ENCODE measurements around the gene PMS1. TPM values are rescaled to one million over a fixed set of nuclear protein-coding genes. Genes with fewer than 3 reads are reported as not detected.
"Not testable (repeated sequence)": the region's sequence is repeated elsewhere in the genome, so short reads cannot be mapped to it uniquely, and the experiment has no call there.

PMS1 gene
- total RNA-seq, 4 donors from 2014 or later = 6.9 to 12.0 (median 8.8) TPM

- in situ Hi-C loops (cut with MboI; ENCODE audit: low sequenced_read_pairs in 4 of 4) = no loop called here
- TF ChIP-seq POLR2A (IDR thresholded peaks at IDR 0.05) (no peak), CTCF (IDR thresholded peaks at IDR 0.05 in 4 of 5, conservative IDR thresholded peaks at IDR 0.05 in 1 of 5) (no peak)
- no peak overlapping the region for H3K27ac ChIP-seq
Observed at GRCh38 chr2:189829102-189829833, 45.0 kb downstream of the PMS1 start.

GRCh38 chr2:189830510-189830909 is 46.3 kb downstream of the PMS1 start:
- Histone ChIP-seq H3K9me3 (no peaks in the 10 kb centered on the region), H3K4me3 (no peak overlapping the region), H3K36me3 (no peaks in the 10 kb centered on the region), H3K27me3 (no peaks in the 10 kb centered on the region), H3K4me1 (peaks cover 4 to 17% of the 10 kb centered on the region in 2 donors), H3K27ac (no peak overlapping the region)
- ATAC-seq (no peak), DNase-seq (no peak)
- in situ Hi-C loops (cut with MboI; ENCODE audit: low sequenced_read_pairs in 4 of 4) = no loop called here
- TF ChIP-seq CTCF (IDR thresholded peaks at IDR 0.05 in 4 of 5, conservative IDR thresholded peaks at IDR 0.05 in 1 of 5) (no peak), POLR2A (IDR thresholded peaks at IDR 0.05) (no peak)
- intact Hi-C loops (cut with DNase I; ENCODE audit: low total_unique reads) = no loop called here

More at GRCh38 chr2:189829102-189829833, 45.0 kb downstream of the PMS1 start:
- DNase-seq (no peak), ATAC-seq (no peak)
- H3K9me3 ChIP-seq = no peaks in the 10 kb centered on the region
- H3K36me3 ChIP-seq = no peaks in the 10 kb centered on the region
- peaks cover 6 to 18% of the 10 kb centered on the region in 2 donors for H3K4me1 ChIP-seq
- intact Hi-C loops (cut with DNase I; ENCODE audit: low total_unique reads) = no loop called here
- H3K4me3 ChIP-seq = no peak overlapping the region
- no peaks in the 10 kb centered on the region for H3K27me3 ChIP-seq

- peak overlapping the region in 2 of 4 donors; percentile 24 to 76 for H3K27ac ChIP-seq
- H3K27me3 ChIP-seq = no peaks in the 10 kb centered on the region
- no peak overlapping the region for H3K4me3 ChIP-seq
- DNase-seq = no peak
- no peaks in the 10 kb centered on the region for H3K9me3 ChIP-seq
- in situ Hi-C loops (cut with MboI; ENCODE audit: low sequenced_read_pairs in 4 of 4) = no loop called here
- intact Hi-C loops (cut with DNase I; ENCODE audit: low total_unique reads) = no loop called here
- H3K4me1 ChIP-seq = peaks cover 19 to 24% of the 10 kb centered on the region in 2 donors
- ATAC-seq = no peak
- TF ChIP-seq POLR2A (IDR thresholded peaks at IDR 0.05) = no peak
- no peak for TF ChIP-seq CTCF (IDR thresholded peaks at IDR 0.05 in 4 of 5, conservative IDR thresholded peaks at IDR 0.05 in 1 of 5)
- H3K36me3 ChIP-seq = no peaks in the 10 kb centered on the region
Observed at GRCh38 chr2:189834059-189834458, 49.8 kb downstream of the PMS1 start.

- H3K4me3 ChIP-seq; in situ Hi-C loops (cut with MboI; ENCODE audit: low sequenced_read_pairs in 4 of 4); DNase-seq; H3K9me3 ChIP-seq; ATAC-seq; H3K27me3 ChIP-seq; H3K36me3 ChIP-seq: not testable (repeated sequence)
- intact Hi-C loops (cut with DNase I; ENCODE audit: low total_unique reads) = loop anchor here (5.0 kb wide), 1 partner anchor 52 kb away; the partner anchor contains the start of genes ORMDL1 and PMS1
- Histone ChIP-seq H3K4me1 (peaks cover 19 to 24% of the 10 kb centered on the region in 2 donors), H3K27ac (peak overlapping the region in 3 of 4 donors; percentile 74 to 76 (median 75))
Observed at GRCh38 chr2:189834642-189835041, 50.4 kb downstream of the PMS1 start.

GRCh38 chr2:189835855-189836558 is 51.8 kb downstream of the PMS1 start:
- Histone ChIP-seq H3K4me1 (peaks cover 19 to 24% of the 10 kb centered on the region in 2 donors), H3K27me3 (no peaks in the 10 kb centered on the region), H3K36me3 (no peaks in the 10 kb centered on the region), H3K27ac (peak overlapping the region; percentile 68 to 76 (median 74)), H3K9me3 (no peaks in the 10 kb centered on the region), H3K4me3 (peak overlapping the region in 2 of 4 donors; percentile 0 to 13)
- TF ChIP-seq CTCF (IDR thresholded peaks at IDR 0.05 in 4 of 5, conservative IDR thresholded peaks at IDR 0.05 in 1 of 5) (no peak), POLR2A (IDR thresholded peaks at IDR 0.05) (no peak)
- intact Hi-C loops (cut with DNase I; ENCODE audit: low total_unique reads) (loop anchor here (5.0 kb wide), 1 partner anchor 54 kb away; the partner anchor contains the start of genes ORMDL1 and PMS1), in situ Hi-C loops (cut with MboI; ENCODE audit: low sequenced_read_pairs in 4 of 4) (no loop called here)
- ATAC-seq (peak; percentile 88 to 92), DNase-seq (no peak)
